Endometrial microvascular endothelial cells (primary cell): ENCODE measurements around the gene CD6. TPM values are rescaled to one million over a fixed set of nuclear protein-coding genes. Genes with fewer than 3 reads are reported as not detected.
"Not testable (repeated sequence)": the region's sequence is repeated elsewhere in the genome, so short reads cannot be mapped to it uniquely, and the experiment has no call there.

Source experiments
- in situ Hi-C: cut with HindIII; loops from 2 replicates; pipeline ENCODE4 v1.10.0; 2017; ENCODE audit warnings: low sequenced_read_pairs, low pct_unique_long_range_greater_than_20kb; ENCODE audit errors: inconsistent ontology term
- total RNA-seq: library from RNA; depleted of rRNA; stranded (reverse); fragments of >200 nt; gene quantifications from one replicate; pipeline ENCODE4 v1.2.3, GENCODE V29; 2015; ENCODE audit errors: inconsistent ontology term

The CD6 gene
- total RNA-seq, 1 donor from 2014 or later = not detected

GRCh38 chr11:60950933-60951605 lies 20.4 kb upstream of the CD6 start:
- in situ Hi-C loops = no loop called here

GRCh38 chr11:60951606-60951903 lies 19.9 kb upstream of the CD6 start:
- in situ Hi-C loops = no loop called here

- in situ Hi-C loops = no loop called here
Measured at GRCh38 chr11:60951904-60952741, 19.4 kb upstream of the CD6 start, which contains the start of gene SLC15A3. SLC15A3 (minus strand) TSS chr11:60952176; CDS start chr11:60951551, 625 bp downstream.

- in situ Hi-C loops = no loop called here
Measured at GRCh38 chr11:60952742-60953170, 18.7 kb upstream of the CD6 start.

- in situ Hi-C loops = no loop called here
Measured at GRCh38 chr11:60953781-60954180, 17.7 kb upstream of the CD6 start.

GRCh38 chr11:60954421-60954820 lies 17.1 kb upstream of the CD6 start:
- in situ Hi-C loops = no loop called here

GRCh38 chr11:60955571-60955970 lies 15.9 kb upstream of the CD6 start:
- in situ Hi-C loops = no loop called here

- in situ Hi-C loops = no loop called here
Measured at GRCh38 chr11:60957188-60957587, 14.3 kb upstream of the CD6 start.

GRCh38 chr11:60959431-60959830 lies 12.0 kb upstream of the CD6 start:
- in situ Hi-C loops = no loop called here

GRCh38 chr11:60960405-60960804 lies 11.1 kb upstream of the CD6 start:
- in situ Hi-C loops = no loop called here

GRCh38 chr11:60964801-60965200 lies 6.7 kb upstream of the CD6 start:
- in situ Hi-C loops = no loop called here

GRCh38 chr11:60966890-60967289 lies 4.6 kb upstream of the CD6 start:
- in situ Hi-C loops = no loop called here

GRCh38 chr11:60968223-60968622 lies 3.3 kb upstream of the CD6 start:
- in situ Hi-C loops = no loop called here

GRCh38 chr11:60970369-60970774 lies 1.1 kb upstream of the CD6 start:
- in situ Hi-C loops = no loop called here

- in situ Hi-C loops = no loop called here
Measured at GRCh38 chr11:60970890-60971289, 590 bp upstream of the CD6 start.

GRCh38 chr11:60972182-60973030 lies 926 bp downstream of the CD6 start:
- in situ Hi-C loops = no loop called here

- in situ Hi-C loops = no loop called here
Measured at GRCh38 chr11:60973699-60974098, 2.2 kb downstream of the CD6 start.

GRCh38 chr11:60974316-60974715 lies 2.8 kb downstream of the CD6 start:
- in situ Hi-C loops = not testable (repeated sequence)

GRCh38 chr11:60974726-60975125 lies 3.2 kb downstream of the CD6 start:
- in situ Hi-C loops = no loop called here

- in situ Hi-C loops = no loop called here
Measured at GRCh38 chr11:60977224-60977623, 5.7 kb downstream of the CD6 start.
